Trophoblast cell (in vitro differentiated cells and primary cell): ENCODE measurements around the gene PROZ.

ENCODE experiments used
- DNase-seq, 2 donors: peaks; one replicate each; pipeline ENCODE4 v3.0.0-alpha.2; 2016
- H2AFZ ChIP-seq: 2 replicates; pipeline ENCODE4 v1.6.1; 2013; ENCODE audit warnings: low read length, moderate library complexity, mild to moderate bottlenecking; ENCODE audit not compliant: insufficient read depth, poor library complexity
- H2AK5ac ChIP-seq: 2 replicates; pipeline ENCODE4 v1.6.1; 2013; ENCODE audit warnings: mild to moderate bottlenecking, low read length
- H2BK120ac ChIP-seq: 2 replicates; pipeline ENCODE4 v1.6.1; 2013; ENCODE audit warnings: low read length, mild to moderate bottlenecking, moderate library complexity; ENCODE audit not compliant: insufficient read depth, poor library complexity
- H2BK12ac ChIP-seq: 2 replicates; pipeline ENCODE4 v1.6.1; 2013; ENCODE audit warnings: mild to moderate bottlenecking, low read length, moderate library complexity
- H2BK5ac ChIP-seq: 2 replicates; pipeline ENCODE4 v1.6.1; 2013; ENCODE audit warnings: low read length, low read depth, moderate library complexity, mild to moderate bottlenecking; ENCODE audit not compliant: poor library complexity
- H3K14ac ChIP-seq: 2 replicates; pipeline ENCODE4 v1.6.1; 2013; ENCODE audit warnings: mild to moderate bottlenecking, low read length
- H3K18ac ChIP-seq: 2 replicates; pipeline ENCODE4 v1.6.1; 2013; ENCODE audit warnings: mild to moderate bottlenecking, low read length
- H3K23ac ChIP-seq: 2 replicates; pipeline ENCODE4 v1.6.1; 2013; ENCODE audit warnings: low read length
- H3K27ac ChIP-seq: 2 replicates; pipeline ENCODE4 v1.5.1; 2013; ENCODE audit warnings: low read depth, mild to moderate bottlenecking, inconsistent platforms, low read length, moderate library complexity
- H3K27me3 ChIP-seq: 2 replicates; pipeline ENCODE4 v1.6.1; 2013; ENCODE audit warnings: inconsistent platforms, mild to moderate bottlenecking, low read length, moderate library complexity; ENCODE audit not compliant: insufficient read depth
- H3K36me3 ChIP-seq, 2 experiments: 1 replicate in 1 of 2; 2 replicates in 1 of 2; pipeline ENCODE4 v1.6.1; 2013; ENCODE audit warnings: low read length in 2 of 2, mild to moderate bottlenecking in 2 of 2, moderate library complexity in 1 of 2; ENCODE audit not compliant: insufficient read depth in 2 of 2, control insufficient read depth in 1 of 2
- H3K4ac ChIP-seq: 2 replicates; pipeline ENCODE4 v1.6.1; 2013; ENCODE audit warnings: low read depth, mild to moderate bottlenecking, low read length, moderate library complexity
- H3K4me1 ChIP-seq, 2 experiments: 1 replicate in 1 of 2; 2 replicates in 1 of 2; pipeline ENCODE4 v1.6.1; 2013; ENCODE audit warnings: low read length in 2 of 2, mild to moderate bottlenecking in 2 of 2, moderate library complexity in 1 of 2; ENCODE audit not compliant: insufficient read depth in 2 of 2, control insufficient read depth in 1 of 2
- H3K4me2 ChIP-seq: 2 replicates; pipeline ENCODE4 v1.6.1; 2013; ENCODE audit warnings: inconsistent platforms, mild to moderate bottlenecking, low read length, moderate library complexity
- H3K4me3 ChIP-seq: 2 replicates; pipeline ENCODE4 v1.5.1; 2013; ENCODE audit warnings: mild to moderate bottlenecking, low read depth, low read length, inconsistent platforms
- H3K79me1 ChIP-seq: one replicate; pipeline ENCODE4 v1.6.1; 2013; ENCODE audit warnings: low read length
- H3K79me2 ChIP-seq: 2 replicates; pipeline ENCODE4 v1.6.1; 2013; ENCODE audit warnings: low read length, mild to moderate bottlenecking; ENCODE audit not compliant: control insufficient read depth, insufficient read depth, poor library complexity
- H3K9ac ChIP-seq: 2 replicates; pipeline ENCODE4 v1.6.1; 2013; ENCODE audit warnings: mild to moderate bottlenecking, low read length
- H3K9me3 ChIP-seq: 2 replicates; pipeline ENCODE4 v1.6.1; 2013; ENCODE audit warnings: low read depth, mild to moderate bottlenecking, control low read depth, inconsistent platforms, low read length; ENCODE audit not compliant: insufficient read depth
- H4K12ac ChIP-seq: 2 replicates; pipeline ENCODE4 v1.6.1; 2013; ENCODE audit warnings: low read depth, mild to moderate bottlenecking, low read length, moderate library complexity
- H4K8ac ChIP-seq: 2 replicates; pipeline ENCODE4 v1.6.1; 2013; ENCODE audit warnings: low read depth, mild to moderate bottlenecking, low read length, moderate library complexity
- H4K91ac ChIP-seq: one replicate; pipeline ENCODE4 v1.6.1; 2013; ENCODE audit warnings: low read depth, mild to moderate bottlenecking, low read length, moderate library complexity
- WGBS: extraction: QIAGEN DNeasy Blood & Tissue Kit; methylation state at CpG from one replicate; pipeline ENCODE4 v1.1.7; 2013; ENCODE audit warnings: missing lambda C conversion rate; ENCODE audit not compliant: insufficient read length, insufficient coverage; ENCODE audit errors: extremely low coverage; 5-methylcytosine and 5-hydroxymethylcytosine counted together

Gene PROZ

GRCh38 chr13:113140677-113141600, 17.5 kb upstream of the PROZ start:
- Histone ChIP-seq H3K18ac (no peak overlapping the region), H3K9ac (no peak overlapping the region)
- no CpG with 5 or more reads among the region's 26 CpGs for WGBS

DNA sequence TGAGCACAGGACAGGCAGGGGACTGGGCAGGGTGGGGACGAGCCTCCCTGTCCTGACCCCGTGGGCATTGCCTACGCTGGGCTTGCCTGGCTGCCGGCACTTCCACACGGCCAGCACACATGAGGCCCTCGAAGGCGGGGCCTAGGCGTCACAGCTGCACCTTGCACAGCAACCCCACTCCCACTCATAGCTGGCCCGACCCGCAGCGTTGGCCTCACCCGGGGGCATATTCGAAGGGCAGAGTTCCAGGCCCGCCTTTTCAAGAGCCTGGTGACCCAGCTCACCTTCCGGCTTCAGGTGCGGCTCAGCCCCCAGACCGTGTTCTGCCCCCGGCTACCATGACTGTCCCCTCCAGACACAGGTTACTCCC, 16.9 kb upstream of the PROZ start:
- Histone ChIP-seq H3K4me1 (no peaks in the 10 kb centered on the region), H2BK5ac (no peak overlapping the region), H3K27ac (no peak overlapping the region), H3K4me3 (no peak overlapping the region), H4K12ac (no peak overlapping the region), H3K14ac (no peak overlapping the region), H3K23ac (no peak overlapping the region), H2BK120ac (no peak overlapping the region), H3K79me2 (no peaks in the 10 kb centered on the region), H3K27me3 (no peaks in the 10 kb centered on the region), H2AFZ (no peak overlapping the region), H3K36me3 (no peaks in the 10 kb centered on the region), H3K4me2 (no peak overlapping the region), H3K4ac (no peak overlapping the region), H2AK5ac (no peak overlapping the region), H3K79me1 (no peaks in the 10 kb centered on the region), H4K91ac (no peak overlapping the region), H2BK12ac (no peak overlapping the region), H3K9ac (no peak overlapping the region), H3K9me3 (peaks cover 2% of the 10 kb centered on the region), H3K18ac (no peak overlapping the region), H4K8ac (no peak overlapping the region)
- DNase-seq: no peak
- no CpG with 5 or more reads among the region's 18 CpGs for WGBS

More at GRCh38 chr13:113140677-113141600, 17.5 kb upstream of the PROZ start:
- H3K23ac ChIP-seq: no peak overlapping the region
- H2AK5ac ChIP-seq: no peak overlapping the region
- H3K9me3 ChIP-seq: peaks cover 2% of the 10 kb centered on the region
- H3K27me3 ChIP-seq: no peaks in the 10 kb centered on the region
- no peaks in the 10 kb centered on the region for H3K36me3 ChIP-seq
- H3K4me3 ChIP-seq: no peak overlapping the region
- H2BK12ac ChIP-seq: no peak overlapping the region
- DNase-seq: no peak
- no peak overlapping the region for H3K4me2 ChIP-seq
- H2AFZ ChIP-seq: no peak overlapping the region
- H3K14ac ChIP-seq: no peak overlapping the region
- no peak overlapping the region for H3K27ac ChIP-seq
- H3K4ac ChIP-seq: no peak overlapping the region
- H3K4me1 ChIP-seq: no peaks in the 10 kb centered on the region
- no peak overlapping the region for H4K91ac ChIP-seq
- no peak overlapping the region for H2BK5ac ChIP-seq
- no peak overlapping the region for H4K8ac ChIP-seq
- H3K79me2 ChIP-seq: no peaks in the 10 kb centered on the region
- no peak overlapping the region for H2BK120ac ChIP-seq
- no peaks in the 10 kb centered on the region for H3K79me1 ChIP-seq
- no peak overlapping the region for H4K12ac ChIP-seq

GRCh38 chr13:113142876-113143275, 15.6 kb upstream of the PROZ start:
- H3K79me2 ChIP-seq: no peaks in the 10 kb centered on the region
- WGBS: no CpG with 5 or more reads among the region's 7 CpGs
- no peaks in the 10 kb centered on the region for H3K27me3 ChIP-seq
- no peak overlapping the region for H2BK120ac ChIP-seq
- no peaks in the 10 kb centered on the region for H3K79me1 ChIP-seq
- no peak overlapping the region for H2BK5ac ChIP-seq
- H3K4me3 ChIP-seq: no peak overlapping the region
- no peak overlapping the region for H3K27ac ChIP-seq
- H3K4me1 ChIP-seq: no peaks in the 10 kb centered on the region
- H3K14ac ChIP-seq: no peak overlapping the region
- H3K9me3 ChIP-seq: peaks cover 3% of the 10 kb centered on the region
- no peak overlapping the region for H2AFZ ChIP-seq
- H3K4ac ChIP-seq: no peak overlapping the region
- no peaks in the 10 kb centered on the region for H3K36me3 ChIP-seq
- DNase-seq: no peak
- H2AK5ac ChIP-seq: no peak overlapping the region
- H3K18ac ChIP-seq: no peak overlapping the region
- H3K4me2 ChIP-seq: no peak overlapping the region
- no peak overlapping the region for H2BK12ac ChIP-seq
- H4K91ac ChIP-seq: no peak overlapping the region
- no peak overlapping the region for H3K23ac ChIP-seq
- no peak overlapping the region for H4K12ac ChIP-seq
- H4K8ac ChIP-seq: no peak overlapping the region
- H3K9ac ChIP-seq: no peak overlapping the region

- no peak overlapping the region for H2AK5ac ChIP-seq
- no peak for DNase-seq
- H3K4me1 ChIP-seq: no peaks in the 10 kb centered on the region
- no peaks in the 10 kb centered on the region for H3K36me3 ChIP-seq
- H3K4ac ChIP-seq: no peak overlapping the region
- H2BK5ac ChIP-seq: no peak overlapping the region
- no peak overlapping the region for H3K27ac ChIP-seq
- no peak overlapping the region for H4K12ac ChIP-seq
- no peaks in the 10 kb centered on the region for H3K79me1 ChIP-seq
- no peaks in the 10 kb centered on the region for H3K27me3 ChIP-seq
- no peak overlapping the region for H3K4me2 ChIP-seq
- H2AFZ ChIP-seq: no peak overlapping the region
- no peaks in the 10 kb centered on the region for H3K79me2 ChIP-seq
- H3K4me3 ChIP-seq: peak overlapping the region; percentile 10
- no peak overlapping the region for H3K18ac ChIP-seq
- no peak overlapping the region for H2BK12ac ChIP-seq
- no peak overlapping the region for H3K9ac ChIP-seq
- H3K14ac ChIP-seq: no peak overlapping the region
- no peak overlapping the region for H4K91ac ChIP-seq
- H3K9me3 ChIP-seq: peaks cover 3% of the 10 kb centered on the region
- H2BK120ac ChIP-seq: no peak overlapping the region
- no CpG with 5 or more reads among the region's 39 CpGs for WGBS
- no peak overlapping the region for H4K8ac ChIP-seq
- H3K23ac ChIP-seq: no peak overlapping the region
Observed at GRCh38 chr13:113143466-113144254, 14.8 kb upstream of the PROZ start.
